ENCODE results near the gene MYLK4.

GRCh38 chr6:2635911-2636310, 114.8 kb downstream of the MYLK4 start:
- TF ChIP-seq CTCF (IDR thresholded peaks at IDR 0.05; ENCODE audit: poor library complexity, severe bottlenecking) (no peak), EP300 (conservative IDR thresholded peaks at IDR 0.05; ENCODE audit: poor library complexity, severe bottlenecking) (no peak), EZH2 (IDR thresholded peaks at IDR 0.05; ENCODE audit: borderline replicate concordance, insufficient read depth, low read length, poor library complexity, severe bottlenecking) (no peak), REST (IDR thresholded peaks at IDR 0.05; ENCODE audit: borderline replicate concordance) (no peak), SMC3 (conservative IDR thresholded peaks at IDR 0.05; ENCODE audit: poor library complexity) (no peak)
